Measurements from ENCODE around the gene ADCYAP1R1.

Gene ADCYAP1R1

DNA sequence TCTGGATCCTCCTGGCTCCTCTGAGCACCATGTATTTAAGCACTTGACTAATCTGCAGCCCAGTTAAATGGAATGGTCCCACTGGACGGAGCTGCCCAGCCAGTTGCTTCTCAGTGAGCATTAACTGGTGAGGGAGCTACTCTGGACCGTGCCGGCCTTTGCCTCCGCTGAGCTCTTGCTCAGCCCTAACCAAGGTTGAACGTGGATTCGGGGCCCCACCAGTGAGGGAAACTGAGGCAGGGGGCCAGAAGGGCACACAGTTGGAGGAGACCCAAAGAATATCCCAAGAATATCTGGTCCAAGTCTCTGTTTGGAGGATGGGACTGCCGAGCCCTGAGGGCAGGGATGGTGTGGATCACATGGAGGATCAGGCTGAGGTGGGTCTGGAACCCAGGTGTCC, 13.7 kb downstream of the ADCYAP1R1 start:
- FAIRE-seq (no peak), DNase-seq (ENCODE audit: extremely low spot score, insufficient read length, low read depth) (no peak)

DNA sequence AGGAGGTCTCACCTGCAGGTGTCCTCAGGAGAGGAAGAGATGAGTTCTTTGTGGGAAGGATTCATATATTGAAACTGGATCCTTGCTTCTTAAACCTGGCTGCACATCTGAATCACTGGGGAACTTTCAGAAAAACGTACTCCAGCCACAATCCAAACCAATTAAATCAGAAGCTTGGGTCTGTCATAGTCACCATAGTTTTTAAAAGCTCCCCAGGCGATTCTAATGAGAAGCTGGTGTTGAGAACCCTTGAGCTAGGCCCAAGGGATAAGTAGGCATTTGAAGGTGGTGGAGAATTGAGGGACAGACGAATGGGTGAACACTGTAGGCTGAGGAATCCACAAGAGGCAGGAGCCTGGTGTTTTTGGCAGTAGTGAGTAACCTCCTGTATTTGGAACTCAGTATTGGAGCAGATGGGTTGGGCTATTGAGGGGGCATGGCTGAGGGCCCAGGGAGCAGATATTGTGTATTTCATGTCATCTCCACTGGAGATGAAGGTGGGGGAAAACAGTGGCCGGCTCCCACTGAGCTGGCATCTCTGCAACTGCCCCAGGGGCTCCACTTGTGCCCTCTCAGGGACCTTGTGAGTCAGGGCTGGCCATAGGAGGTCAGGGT, 14.5 kb downstream of the ADCYAP1R1 start:
- DNase-seq (ENCODE audit: extremely low spot score, insufficient read length, low read depth) (no peak), FAIRE-seq (no peak)

DNA sequence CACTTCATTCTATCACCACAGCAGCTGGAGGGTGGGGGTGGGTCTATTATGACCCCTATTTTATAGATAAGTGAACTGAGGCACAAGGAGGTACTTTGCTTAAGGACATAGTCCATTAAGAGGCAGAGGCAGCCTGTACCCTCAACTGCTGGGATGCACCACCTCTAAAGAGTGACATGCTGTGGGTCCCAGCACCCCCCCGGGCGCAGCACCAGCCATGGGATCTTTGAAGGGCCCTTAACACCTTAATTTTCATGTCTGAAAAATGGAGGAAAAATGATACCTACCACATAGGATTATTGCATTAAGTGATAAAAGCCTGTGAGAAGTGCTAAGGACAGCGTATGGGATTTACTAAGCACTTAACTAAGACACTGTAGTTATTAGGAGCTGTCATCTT, 15.4 kb downstream of the ADCYAP1R1 start:
- DNase-seq (ENCODE audit: extremely low spot score, insufficient read length, low read depth) (no peak), FAIRE-seq (no peak)

DNA sequence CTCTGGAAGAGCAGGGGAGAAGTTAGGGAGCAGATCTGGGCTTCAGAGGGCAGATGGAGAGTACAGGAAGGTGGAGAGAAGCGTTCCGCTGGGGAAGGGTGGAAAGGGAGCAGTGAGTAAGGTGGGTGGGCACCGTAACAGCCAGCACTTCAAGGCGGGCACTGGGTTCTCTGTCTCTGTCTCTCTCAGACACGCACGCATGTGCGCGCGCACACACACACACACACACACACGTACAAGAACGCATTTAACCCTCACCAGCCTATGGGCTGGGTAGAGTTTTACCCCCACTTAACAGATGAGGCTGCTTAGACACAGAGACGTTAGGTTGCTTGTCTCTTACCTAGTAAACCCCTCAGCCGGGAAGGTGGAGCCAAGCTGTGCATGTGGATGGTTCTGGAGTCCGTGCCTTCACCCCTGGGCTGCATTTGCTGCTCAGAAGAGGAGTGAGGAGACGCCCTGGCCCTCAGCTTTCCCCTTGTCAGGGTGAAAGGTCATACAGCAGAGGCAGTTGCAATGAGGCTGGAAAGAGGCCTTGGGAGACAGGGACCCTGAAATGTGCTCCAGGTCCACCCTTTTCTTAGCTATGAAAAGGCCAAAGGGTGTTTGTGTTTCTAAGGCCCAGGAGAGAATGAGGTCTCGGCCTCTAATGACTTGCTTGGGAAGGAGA, 16.0 kb downstream of the ADCYAP1R1 start:
- FAIRE-seq (no peak), DNase-seq (ENCODE audit: extremely low spot score, insufficient read length, low read depth) (no peak)

DNA sequence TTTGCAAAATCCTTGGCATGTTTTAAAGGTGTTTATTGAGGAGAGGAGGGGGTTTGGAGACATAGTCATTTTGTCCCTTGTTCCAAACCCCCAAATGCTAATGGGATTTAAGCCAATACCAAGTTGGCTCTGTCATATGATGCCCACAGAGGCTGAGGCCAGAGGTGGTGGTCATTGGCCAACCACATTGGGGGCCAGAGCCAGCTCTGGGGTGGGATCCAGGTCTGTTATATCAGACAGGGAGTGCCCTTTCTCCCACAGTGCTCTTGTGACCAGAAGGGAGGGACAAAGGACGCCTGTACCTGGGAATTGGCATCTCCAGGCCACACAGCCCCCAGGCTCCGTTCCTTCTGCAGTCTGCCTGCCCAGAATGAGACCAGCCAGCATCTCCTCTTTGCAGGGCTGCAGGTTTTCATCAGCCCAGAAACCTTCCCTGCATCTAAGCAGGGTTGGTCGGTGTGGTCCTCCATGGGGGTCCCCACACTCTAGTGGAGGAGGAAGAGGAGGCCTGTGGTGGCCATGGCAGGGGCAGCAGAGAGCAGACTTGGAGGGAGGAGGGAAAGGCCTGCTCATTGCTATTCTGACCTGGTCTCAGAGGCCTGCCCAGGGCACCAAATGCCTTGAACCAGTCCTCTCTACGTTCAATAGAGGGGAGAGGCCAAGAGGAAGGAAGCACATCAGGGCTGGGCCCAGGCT, 17.9 kb downstream of the ADCYAP1R1 start:
- FAIRE-seq (no peak), DNase-seq (ENCODE audit: extremely low spot score, insufficient read length, low read depth) (no peak)

DNA sequence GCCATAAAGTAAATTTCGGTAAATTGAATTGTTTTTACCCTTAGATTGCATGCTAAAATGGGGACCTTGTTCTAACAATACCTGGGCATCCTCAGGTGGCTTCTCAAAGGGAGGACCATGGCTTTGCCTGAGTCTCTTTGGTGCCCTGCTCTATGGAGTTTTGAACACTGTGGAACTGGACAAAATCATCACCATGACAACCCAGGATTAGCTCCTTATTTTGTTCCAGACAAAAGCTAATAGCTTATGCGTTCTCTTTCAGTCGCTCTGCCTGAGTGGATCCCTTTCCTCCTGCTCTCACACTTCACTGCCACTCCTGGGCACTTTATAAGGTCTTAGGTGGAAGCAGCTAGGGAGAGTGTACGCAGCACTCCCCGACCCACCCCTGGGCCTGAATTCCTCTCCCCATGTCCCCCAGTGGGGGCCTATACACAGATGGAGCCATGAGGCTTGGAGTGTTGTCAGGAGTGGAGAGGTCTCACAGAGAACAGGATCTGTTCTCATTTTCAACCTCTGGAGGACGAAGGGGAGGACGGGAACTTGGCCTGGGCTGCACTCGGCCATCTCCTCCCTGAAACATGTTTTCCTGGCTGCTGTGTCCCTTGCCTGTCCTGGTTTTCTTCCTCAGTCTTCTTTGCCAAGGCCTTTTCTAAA, 19.0 kb downstream of the ADCYAP1R1 start:
- DNase-seq (ENCODE audit: extremely low spot score, insufficient read length, low read depth) (no peak), FAIRE-seq (no peak)

DNA sequence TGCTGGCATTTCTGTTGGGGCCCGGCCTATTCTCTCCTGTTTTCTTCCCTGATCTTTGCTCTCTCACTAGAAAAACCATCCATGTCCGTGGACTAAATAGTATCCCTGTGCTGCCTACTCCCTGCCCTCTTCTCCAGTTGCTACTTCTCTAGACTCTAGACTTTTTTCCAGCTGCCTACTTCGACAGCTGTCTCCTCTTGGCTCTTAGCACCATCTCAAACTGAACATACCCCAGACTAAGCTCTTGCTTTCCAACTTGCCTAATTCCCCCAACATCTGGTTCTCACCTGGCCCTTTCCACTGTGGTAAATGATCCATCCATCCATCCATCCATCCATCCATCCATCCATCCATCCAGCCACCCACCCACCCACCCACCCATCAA, 19.5 kb downstream of the ADCYAP1R1 start:
- FAIRE-seq (no peak), DNase-seq (ENCODE audit: extremely low spot score, insufficient read length, low read depth) (no peak)

DNA sequence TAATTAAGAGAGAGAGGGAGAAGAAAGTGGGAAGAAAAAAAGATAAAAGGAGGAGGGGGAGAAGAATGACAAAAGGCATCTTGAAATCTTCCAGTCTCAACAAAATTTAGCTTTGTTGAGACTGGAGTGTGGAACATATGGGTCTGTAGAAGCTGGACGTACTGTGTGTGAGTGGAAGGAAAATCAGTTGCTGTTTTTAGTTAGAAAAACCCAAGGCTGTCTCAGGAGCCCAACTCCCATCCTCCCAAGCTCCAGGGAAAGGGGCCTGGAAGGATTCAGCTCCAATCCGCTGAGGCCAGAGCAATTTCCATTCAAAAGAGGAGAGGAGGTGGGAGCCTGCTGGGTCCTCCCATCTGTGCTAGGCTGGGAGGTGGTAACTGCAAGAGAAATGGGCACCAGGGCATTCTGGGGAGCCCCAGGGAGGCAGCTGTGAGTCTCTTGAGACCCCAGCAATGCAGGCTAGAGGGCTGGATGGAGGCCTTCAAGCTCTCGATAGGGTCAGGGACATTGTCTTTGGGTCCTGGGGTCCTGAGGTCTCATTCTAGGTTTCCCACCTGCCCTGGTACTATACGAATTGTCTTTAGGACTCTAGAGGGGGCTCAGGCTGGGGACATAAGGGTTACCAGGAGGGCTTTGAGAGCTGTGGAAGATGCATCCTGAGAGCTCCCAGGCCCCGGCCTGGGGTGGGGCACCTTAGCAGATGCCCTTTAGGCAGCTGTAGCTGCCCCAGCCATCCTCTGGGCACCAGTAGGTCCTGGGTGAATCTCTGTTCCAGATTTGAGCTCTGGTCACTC, 21.4 kb downstream of the ADCYAP1R1 start:
- DNase-seq (ENCODE audit: extremely low spot score, insufficient read length, low read depth) = no peak
- no peak for FAIRE-seq

DNA sequence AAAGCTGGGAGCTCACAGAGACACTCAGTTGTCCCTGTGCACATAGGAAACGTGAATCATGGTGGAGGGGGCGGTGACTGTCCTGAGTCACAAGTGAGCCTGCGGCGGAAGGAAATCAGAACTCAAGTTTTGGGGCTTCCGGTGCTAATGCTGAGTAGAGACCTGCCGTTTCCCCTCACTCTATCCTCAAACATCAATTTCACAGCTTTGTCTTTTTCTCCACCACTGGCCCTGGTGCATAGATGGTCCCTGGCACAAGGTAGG, 21.9 kb downstream of the ADCYAP1R1 start:
- FAIRE-seq (no peak), DNase-seq (ENCODE audit: extremely low spot score, insufficient read length, low read depth) (no peak)

DNA sequence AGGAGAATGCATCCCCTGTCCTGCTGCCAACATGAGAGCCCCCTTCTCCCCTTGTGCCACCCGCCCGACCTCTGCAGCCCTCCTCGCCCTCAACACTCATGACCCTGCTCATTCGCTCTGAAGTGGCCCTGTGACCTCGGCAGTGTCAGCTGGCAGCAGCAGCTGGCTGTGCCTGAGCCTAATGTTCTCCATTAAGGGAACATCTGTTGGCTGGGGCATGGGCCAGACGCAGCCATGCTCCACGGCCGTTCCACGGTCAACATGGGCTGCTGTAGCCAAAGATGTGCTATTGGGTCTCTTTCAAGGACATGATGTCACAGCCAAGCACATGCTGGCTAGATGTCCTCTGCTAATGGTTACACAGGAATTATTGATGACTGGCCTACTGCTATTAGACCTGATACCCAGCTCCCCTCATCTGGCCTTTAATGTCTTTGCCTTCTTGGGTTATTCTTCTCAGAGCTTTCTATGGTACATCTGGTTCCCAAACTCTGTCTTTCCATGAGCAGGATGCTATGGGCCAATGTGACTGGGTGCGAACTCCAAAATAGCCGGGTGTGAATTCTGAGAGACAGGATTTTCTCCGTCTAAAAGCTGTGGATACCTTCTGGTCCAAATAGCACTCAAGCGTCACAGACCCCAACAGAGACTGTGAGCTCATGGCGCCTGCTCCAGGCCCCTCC, 22.4 kb downstream of the ADCYAP1R1 start:
- DNase-seq (ENCODE audit: extremely low spot score, insufficient read length, low read depth) (no peak), FAIRE-seq (no peak)

DNA sequence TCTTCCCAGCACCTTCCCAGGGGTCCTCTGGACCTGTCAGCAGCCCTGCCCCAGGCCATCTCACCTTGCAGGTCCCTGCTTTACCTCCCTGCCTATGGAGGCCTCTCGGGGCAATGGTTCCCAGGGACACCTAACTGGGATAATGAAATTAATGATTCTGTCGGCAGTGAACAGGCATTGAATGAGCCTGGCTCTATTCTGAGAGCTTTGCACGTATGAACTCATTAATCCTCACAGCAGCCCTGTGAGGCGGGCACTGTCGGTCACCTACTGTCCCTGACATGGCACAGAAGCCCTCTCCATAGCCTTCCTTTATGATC, 22.9 kb downstream of the ADCYAP1R1 start:
- DNase-seq (ENCODE audit: extremely low spot score, insufficient read length, low read depth) = no peak
- FAIRE-seq = no peak

DNA sequence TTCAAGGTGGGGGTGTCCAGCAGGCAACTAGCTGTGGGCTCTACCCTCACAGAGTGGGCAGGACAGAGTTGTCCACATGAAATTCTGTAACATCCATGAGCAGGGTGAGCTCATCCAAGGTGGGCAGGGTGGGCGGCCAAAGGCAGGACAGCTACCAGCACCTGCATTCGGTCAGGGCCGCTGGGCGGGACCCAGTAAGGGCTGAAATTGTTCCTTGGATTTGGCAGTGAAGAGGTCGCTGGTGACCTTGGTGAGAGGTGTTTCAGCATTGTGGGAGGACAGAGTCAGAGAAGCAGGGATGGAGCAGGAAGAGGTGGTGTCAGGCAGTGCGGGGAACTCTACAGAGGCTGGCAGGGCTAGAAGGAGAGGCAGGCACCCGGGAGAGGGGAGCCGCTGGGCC, 23.9 kb downstream of the ADCYAP1R1 start:
- FAIRE-seq (no peak), DNase-seq (ENCODE audit: extremely low spot score, insufficient read length, low read depth) (no peak)

DNA sequence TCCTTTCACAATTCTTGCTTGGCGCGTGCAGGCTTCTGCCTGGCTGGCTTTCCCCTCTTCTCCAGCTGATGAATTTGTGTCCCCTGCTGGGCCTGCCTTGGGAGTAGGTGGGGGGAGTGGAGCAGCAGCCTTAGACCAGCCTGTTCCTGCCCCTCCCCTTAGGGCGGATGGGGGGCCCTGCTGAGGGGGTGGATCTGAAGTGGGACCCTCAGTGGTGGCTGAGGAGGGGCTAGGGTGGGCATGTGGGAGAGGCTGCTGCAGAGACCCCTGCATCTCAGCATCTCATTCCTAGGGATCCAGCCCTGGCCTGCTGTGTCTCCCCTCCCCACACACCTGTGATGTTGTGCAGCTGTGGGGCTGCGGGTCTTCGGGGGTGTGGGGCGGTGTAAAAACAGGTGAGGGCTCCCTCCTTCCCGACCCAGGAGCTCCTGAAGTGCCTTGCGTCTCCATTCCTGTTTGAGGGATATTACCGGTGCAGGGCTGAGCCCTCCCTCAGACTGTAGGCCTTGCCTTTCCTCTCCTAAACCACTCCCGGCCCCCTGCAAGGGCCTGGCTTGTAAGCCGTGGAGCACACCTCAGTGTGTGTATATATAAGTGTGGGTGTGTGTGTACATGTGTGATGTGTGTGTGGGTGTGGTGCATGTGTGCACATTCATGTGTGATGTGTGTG, 24.7 kb downstream of the ADCYAP1R1 start:
- FAIRE-seq = no peak
- DNase-seq (ENCODE audit: extremely low spot score, insufficient read length, low read depth) = no peak

DNA sequence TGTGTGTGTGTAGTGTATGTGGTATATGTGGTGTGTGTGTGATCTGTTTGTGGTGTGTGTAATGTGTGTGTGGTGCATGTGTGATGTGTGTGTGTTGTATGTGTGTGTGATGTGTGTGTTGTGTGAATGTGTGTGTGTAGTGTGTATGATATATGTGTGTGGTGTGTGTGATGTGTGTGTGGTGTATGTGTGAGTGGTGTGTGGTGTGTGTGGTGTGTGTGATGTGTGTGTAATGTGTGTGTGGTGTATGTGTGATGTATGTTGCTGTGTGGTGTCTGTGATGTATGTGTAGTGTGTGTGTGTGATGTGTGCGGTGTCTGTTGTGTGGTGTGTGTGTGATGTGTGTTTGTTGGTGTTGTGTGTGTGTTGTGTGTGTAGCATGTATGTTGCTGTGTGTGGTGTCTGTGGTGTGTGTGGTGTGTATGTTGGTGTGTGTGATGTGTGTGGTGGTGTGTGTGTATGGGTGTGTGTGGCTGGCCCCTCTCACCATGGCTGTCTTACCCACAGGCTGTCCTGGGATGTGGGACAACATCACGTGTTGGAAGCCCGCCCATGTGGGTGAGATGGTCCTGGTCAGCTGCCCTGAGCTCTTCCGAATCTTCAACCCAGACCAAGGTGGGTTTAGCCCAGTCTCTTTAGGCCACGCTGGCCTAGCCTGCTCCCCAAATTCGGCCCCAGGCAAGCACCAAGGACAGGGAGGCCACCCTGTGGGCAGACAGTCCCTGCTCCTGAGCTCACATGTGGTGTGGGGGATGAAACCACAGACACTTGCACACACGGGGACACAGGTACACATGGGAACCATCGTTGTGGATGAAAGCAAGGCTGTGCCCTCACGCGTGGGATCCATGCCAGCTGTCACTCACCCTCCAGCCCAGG, 25.6 kb downstream of the ADCYAP1R1 start:
- DNase-seq (ENCODE audit: extremely low spot score, insufficient read length, low read depth) = no peak
- no peak for FAIRE-seq

DNA sequence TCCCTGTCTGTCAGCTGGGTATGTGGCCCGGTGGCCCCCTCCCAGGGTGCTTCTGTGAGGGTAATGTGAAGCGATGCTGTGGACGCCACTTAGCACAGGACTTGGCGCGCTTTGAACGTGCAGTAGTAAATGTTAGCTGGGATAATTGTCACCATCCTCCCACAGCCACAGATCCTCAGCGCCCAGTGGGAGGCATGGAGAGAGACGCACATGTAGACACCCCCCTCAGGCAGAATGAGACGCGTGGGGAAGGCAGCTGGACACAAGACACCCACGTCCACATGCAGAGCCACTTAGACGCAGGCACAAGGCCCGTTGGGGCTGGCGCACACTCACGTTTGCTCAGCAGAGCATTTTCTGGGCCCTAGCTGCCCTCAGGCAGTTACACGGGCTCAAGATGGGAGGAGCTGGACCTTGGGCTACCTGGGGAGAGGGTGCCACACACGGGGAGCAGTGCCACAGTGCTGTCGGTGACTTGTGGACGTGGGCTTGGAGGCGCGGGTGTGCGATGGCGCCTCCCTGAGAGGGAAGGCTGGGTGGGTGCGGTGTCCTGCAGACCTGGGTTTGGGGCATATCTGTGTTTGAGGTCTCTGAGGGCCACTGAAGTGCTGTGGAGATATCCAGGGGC, 26.4 kb downstream of the ADCYAP1R1 start:
- FAIRE-seq (no peak), DNase-seq (ENCODE audit: extremely low spot score, insufficient read length, low read depth) (no peak)

DNA sequence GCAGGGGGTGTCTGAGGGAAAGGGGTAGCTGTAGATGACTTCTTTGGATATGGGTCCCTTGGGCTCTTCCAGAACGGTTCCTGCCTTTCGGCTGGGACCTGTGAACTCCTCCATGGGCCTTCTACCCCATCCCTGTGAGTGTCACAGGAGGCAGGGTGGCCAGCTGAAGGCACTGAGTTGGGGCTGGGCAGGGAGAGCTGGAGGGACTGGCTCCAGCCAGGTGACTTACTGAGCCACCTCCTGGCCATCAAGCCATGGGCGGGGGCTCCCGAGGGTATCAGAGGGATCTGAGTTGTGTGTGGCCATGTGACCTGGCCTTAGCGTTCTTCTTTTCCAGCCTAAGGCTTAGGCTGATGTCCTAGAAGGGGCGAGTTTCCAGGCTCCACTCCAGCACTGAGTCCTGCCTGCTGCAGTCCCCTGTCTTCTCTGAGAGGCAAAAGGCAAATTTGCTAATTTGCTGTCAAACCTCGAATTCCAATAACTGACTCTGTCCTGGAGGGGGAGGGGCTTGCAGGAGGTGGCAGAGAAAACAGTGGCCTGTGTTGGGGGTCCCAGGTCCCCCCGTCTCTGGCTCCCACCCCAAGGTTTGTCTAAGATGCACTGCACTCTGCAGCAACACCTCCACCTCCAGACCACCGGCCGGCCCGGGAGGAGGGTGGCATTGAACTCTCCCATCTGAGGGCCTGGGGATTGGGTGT, 27.2 kb downstream of the ADCYAP1R1 start:
- DNase-seq (ENCODE audit: extremely low spot score, insufficient read length, low read depth) = no peak
- FAIRE-seq = no peak

DNA sequence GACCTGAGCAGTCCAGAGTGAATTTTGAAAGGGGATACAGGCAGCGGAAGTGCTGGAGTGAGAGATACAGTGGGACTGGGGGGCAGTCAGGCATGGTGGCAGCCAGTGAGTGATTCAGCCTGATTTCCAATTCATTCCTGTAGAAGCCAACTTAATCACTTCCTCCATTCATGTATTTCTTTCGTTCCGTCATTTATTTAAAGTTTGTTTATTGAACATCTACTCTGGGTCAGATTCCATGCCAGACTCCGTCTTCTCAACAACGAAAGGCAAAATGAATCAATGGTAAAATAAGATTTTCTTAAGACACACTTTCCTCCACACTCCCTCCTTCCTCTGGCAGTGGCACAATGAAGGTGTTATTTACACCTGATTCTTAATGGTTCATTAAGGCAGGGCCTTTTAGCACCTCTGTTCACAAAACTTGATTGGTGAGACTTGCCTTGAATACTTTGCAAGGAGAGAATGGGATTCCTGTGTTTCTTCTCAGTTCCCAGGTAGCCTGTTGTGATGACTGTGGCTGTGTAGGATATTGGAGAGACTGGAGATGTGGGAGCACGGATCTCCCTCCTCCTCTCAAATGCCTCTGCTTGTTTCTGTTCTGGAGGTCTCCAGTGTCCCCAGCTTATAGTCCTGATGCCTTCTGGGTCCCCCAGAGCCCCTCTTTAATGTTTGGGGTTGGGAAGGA, 27.9 kb downstream of the ADCYAP1R1 start:
- DNase-seq (ENCODE audit: extremely low spot score, insufficient read length, low read depth) = no peak
- no peak for FAIRE-seq
